GM20000 (cell line): Measurements from ENCODE around the gene LCORL.

Experiments used
- DNase-seq: peaks from one replicate; pipeline ENCODE4 v3.0.0; 2012; ENCODE audit warnings: low spot score
- TF ChIP-seq, protein P1 (sequence below): IDR thresholded peaks from 2 replicates; pipeline ENCODE4 v1.5.1; 2012; ENCODE audit warnings: mild to moderate bottlenecking, control low read depth; ENCODE audit errors: extremely low read depth, missing control alignments

LCORL gene

GRCh38 chr4:18021720-18022571 is at the start of gene LCORL:
Gene LCORL, minus strand, starts transcription at chr4:18021755. Its CDS starts 4 bp downstream, at chr4:18021751.
- peak; percentile 94 for DNase-seq
- TF ChIP-seq, protein P1, sequence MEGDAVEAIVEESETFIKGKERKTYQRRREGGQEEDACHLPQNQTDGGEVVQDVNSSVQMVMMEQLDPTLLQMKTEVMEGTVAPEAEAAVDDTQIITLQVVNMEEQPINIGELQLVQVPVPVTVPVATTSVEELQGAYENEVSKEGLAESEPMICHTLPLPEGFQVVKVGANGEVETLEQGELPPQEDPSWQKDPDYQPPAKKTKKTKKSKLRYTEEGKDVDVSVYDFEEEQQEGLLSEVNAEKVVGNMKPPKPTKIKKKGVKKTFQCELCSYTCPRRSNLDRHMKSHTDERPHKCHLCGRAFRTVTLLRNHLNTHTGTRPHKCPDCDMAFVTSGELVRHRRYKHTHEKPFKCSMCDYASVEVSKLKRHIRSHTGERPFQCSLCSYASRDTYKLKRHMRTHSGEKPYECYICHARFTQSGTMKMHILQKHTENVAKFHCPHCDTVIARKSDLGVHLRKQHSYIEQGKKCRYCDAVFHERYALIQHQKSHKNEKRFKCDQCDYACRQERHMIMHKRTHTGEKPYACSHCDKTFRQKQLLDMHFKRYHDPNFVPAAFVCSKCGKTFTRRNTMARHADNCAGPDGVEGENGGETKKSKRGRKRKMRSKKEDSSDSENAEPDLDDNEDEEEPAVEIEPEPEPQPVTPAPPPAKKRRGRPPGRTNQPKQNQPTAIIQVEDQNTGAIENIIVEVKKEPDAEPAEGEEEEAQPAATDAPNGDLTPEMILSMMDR: no peak

- TF ChIP-seq, protein P1: no peak
- no peak for DNase-seq
Measured at GRCh38 chr4:18069810-18070209, 48.3 kb upstream of the LCORL start.

GRCh38 chr4:18067031-18067430 is 45.5 kb upstream of the LCORL start:
- DNase-seq: no peak
- TF ChIP-seq, protein P1: no peak

GRCh38 chr4:18063079-18063478 is 41.5 kb upstream of the LCORL start:
- DNase-seq: no peak
- TF ChIP-seq, protein P1: no peak

DNA sequence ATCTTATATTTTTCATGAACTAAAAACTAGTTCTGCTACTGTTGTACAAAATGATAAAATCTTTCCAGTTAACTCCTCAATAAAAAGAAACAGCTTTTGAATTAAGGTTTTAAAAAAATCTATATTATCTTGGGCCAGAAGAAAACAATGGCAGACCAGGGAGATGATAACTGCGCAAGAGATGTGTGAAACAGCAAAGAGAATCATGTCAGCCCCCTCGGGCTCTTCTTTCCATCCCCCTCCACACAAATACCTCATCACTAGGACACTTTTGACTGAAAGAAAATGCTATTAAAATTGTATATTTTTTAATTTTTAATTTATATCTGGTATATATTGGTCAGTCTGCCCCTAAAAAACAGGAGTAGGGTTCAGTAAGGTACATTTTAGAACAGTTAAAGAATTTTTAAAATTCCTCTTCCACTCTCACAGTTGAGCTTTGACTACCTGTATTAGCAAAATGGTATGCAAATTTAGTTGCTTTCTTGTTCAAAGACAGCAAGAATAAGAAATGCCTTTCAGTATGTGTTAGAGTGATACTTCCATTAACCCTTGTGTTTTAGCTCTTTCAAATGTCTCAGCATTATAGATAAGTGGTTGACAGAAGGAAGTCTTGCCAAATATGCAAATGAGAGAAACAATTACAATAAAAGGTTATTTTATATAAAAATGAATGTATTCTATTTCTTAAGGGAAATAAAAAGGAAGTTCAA is 36.4 kb upstream of the LCORL start:
- DNase-seq: peak; percentile 18
- TF ChIP-seq, protein P1: no peak

DNA sequence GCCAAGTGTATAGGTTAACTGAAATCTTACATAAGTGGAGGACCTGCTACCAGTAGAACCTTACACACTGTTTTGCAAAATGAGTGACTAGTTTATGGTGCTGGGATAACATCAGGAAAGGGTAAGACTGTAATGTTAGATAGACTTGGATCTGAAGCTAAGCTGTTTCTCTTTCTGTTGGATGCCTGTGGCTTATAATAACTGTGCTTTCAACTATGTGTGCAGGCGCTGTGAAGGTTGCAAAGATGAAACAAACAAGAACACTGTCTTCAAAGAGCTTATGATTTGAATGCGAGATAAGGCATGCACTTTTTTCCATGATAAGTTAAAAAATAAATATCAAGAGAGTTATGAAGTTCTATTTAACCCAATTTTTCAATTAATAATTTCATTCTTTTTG is 34.5 kb upstream of the LCORL start:
- TF ChIP-seq, protein P1: no peak
- no peak for DNase-seq

GRCh38 chr4:18052158-18052557 is 30.6 kb upstream of the LCORL start:
- TF ChIP-seq, protein P1: no peak
- DNase-seq: no peak
